HG03097 (cell line): Measurements from ENCODE around the gene EVI5.

Source experiments
- ATAC-seq: cut with Tn5 transposase; IDR thresholded peaks from one replicate; pipeline ENCODE4 v1.9.1; 2021; ENCODE audit not compliant: unreplicated experiment, low FRiP score

Gene EVI5

GRCh38 chr1:92487078-92487605 is 297.8 kb downstream of the EVI5 start:
- no peak for ATAC-seq

GRCh38 chr1:92486251-92487077 is 298.4 kb downstream of the EVI5 start, which contains the start of gene GFI1:
Gene GFI1, minus strand, starts transcription at chr1:92486925. Its CDS starts 3,438 bp downstream, at chr1:92483487.
- ATAC-seq = no peak

GRCh38 chr1:92485381-92486250 is 299.3 kb downstream of the EVI5 start:
- ATAC-seq = peak; percentile 45

- peak; percentile 7 for ATAC-seq
Observed at GRCh38 chr1:92484472-92485380, 300.2 kb downstream of the EVI5 start.

GRCh38 chr1:92483610-92484471 is 301.1 kb downstream of the EVI5 start:
- ATAC-seq = no peak

GRCh38 chr1:92482665-92483609 is 302.0 kb downstream of the EVI5 start:
- no peak for ATAC-seq

GRCh38 chr1:92481971-92482664 is 302.8 kb downstream of the EVI5 start:
- ATAC-seq = no peak

- no peak for ATAC-seq
Observed at GRCh38 chr1:92481599-92481925, 303.3 kb downstream of the EVI5 start.

- ATAC-seq = no peak
Observed at GRCh38 chr1:92480813-92481598, 303.9 kb downstream of the EVI5 start.

GRCh38 chr1:92480200-92480812 is 304.6 kb downstream of the EVI5 start:
- ATAC-seq = no peak

GRCh38 chr1:92479587-92479986 is 305.3 kb downstream of the EVI5 start:
- ATAC-seq = no peak

- no peak for ATAC-seq
Observed at GRCh38 chr1:92478393-92478792, 306.5 kb downstream of the EVI5 start.

GRCh38 chr1:92476071-92476631 is 308.8 kb downstream of the EVI5 start:
- ATAC-seq = peak; percentile 35

- no peak for ATAC-seq
Observed at GRCh38 chr1:92475029-92475428, 309.9 kb downstream of the EVI5 start.

GRCh38 chr1:92473781-92474495 is 311.0 kb downstream of the EVI5 start:
- ATAC-seq = peak; percentile 47

GRCh38 chr1:92470216-92470615 is 314.7 kb downstream of the EVI5 start:
- no peak for ATAC-seq
